RWPE2 (cell line): Measurements from ENCODE around the gene CENPF.
A peak's percentile ranks its signal among the peaks of the same experiment; 100 is the strongest.

ENCODE experiments used
- ATAC-seq: fragments of 200-7000 bp; cut with Tn5 transposase; 3 replicates; pipeline ENCODE4 v1.9.1; 2021; ENCODE audit warnings: low read depth
- DNase-seq: peaks from one replicate; pipeline ENCODE4 v3.0.0-alpha.2; 2020; ENCODE audit warnings: low spot score
- H3K27ac ChIP-seq: fragments of 450-650 bp; 2 replicates; pipeline ENCODE4 v1.5.1; 2017; ENCODE audit warnings: mild to moderate bottlenecking; ENCODE audit not compliant: poor library complexity, severe bottlenecking
- H3K27me3 ChIP-seq: fragments of 250-450 bp; sonication (Bioruptor Pico); 2 replicates; pipeline ENCODE4 v1.5.1; 2021; ENCODE audit warnings: mild to moderate bottlenecking, moderate library complexity; ENCODE audit not compliant: insufficient read depth, poor library complexity, severe bottlenecking
- H3K36me3 ChIP-seq: fragments of 250-450 bp; sonication (Bioruptor Pico); 2 replicates; pipeline ENCODE4 v1.5.1; 2020; ENCODE audit warnings: low read depth, mild to moderate bottlenecking, moderate library complexity
- H3K4me1 ChIP-seq: fragments of 250-450 bp; sonication (Bioruptor Pico); 2 replicates; pipeline ENCODE4 v1.5.1; 2021; ENCODE audit warnings: mild to moderate bottlenecking, moderate library complexity; ENCODE audit not compliant: insufficient read depth, poor library complexity, severe bottlenecking
- H3K4me3 ChIP-seq: fragments of 250-450 bp; sonication (Bioruptor Pico); 2 replicates; pipeline ENCODE4 v1.5.1; 2021; ENCODE audit warnings: mild to moderate bottlenecking, moderate library complexity; ENCODE audit not compliant: severe bottlenecking
- H3K9me3 ChIP-seq: fragments of 250-450 bp; sonication (Bioruptor Pico); 2 replicates; pipeline ENCODE4 v1.5.1; 2021; ENCODE audit warnings: mild to moderate bottlenecking, moderate library complexity; ENCODE audit not compliant: severe bottlenecking
- CTCF ChIP-seq: fragments of 450-650 bp; IDR thresholded peaks from one replicate; pipeline ENCODE4 v1.5.1; 2017; ENCODE audit warnings: mild to moderate bottlenecking, moderate library complexity; ENCODE audit not compliant: poor library complexity, severe bottlenecking

The CENPF gene

GRCh38 chr1:214658175-214658574, 55.2 kb downstream of the CENPF start:
- no peaks in the 10 kb centered on the region for H3K9me3 ChIP-seq
- H3K27ac ChIP-seq: no peak overlapping the region
- no peaks in the 10 kb centered on the region for H3K27me3 ChIP-seq
- DNase-seq (no peak), ATAC-seq (no peak)
- TF ChIP-seq CTCF: no peak
- H3K36me3 ChIP-seq: peaks cover 55% of the 10 kb centered on the region
- no peaks in the 10 kb centered on the region for H3K4me1 ChIP-seq
- no peak overlapping the region for H3K4me3 ChIP-seq

- H3K4me3 ChIP-seq: no peak overlapping the region
- peaks cover 57% of the 10 kb centered on the region for H3K36me3 ChIP-seq
- no peaks in the 10 kb centered on the region for H3K9me3 ChIP-seq
- H3K27me3 ChIP-seq: no peaks in the 10 kb centered on the region
- ATAC-seq (no peak), DNase-seq (no peak)
- H3K27ac ChIP-seq: no peak overlapping the region
- TF ChIP-seq CTCF: peak; percentile 26
- no peaks in the 10 kb centered on the region for H3K4me1 ChIP-seq
These were observed 55.8 kb downstream of the CENPF start for GRCh38 chr1:214658785-214659184.

GRCh38 chr1:214660190-214660589, 57.2 kb downstream of the CENPF start:
- Histone ChIP-seq H3K36me3 (peaks cover 57% of the 10 kb centered on the region), H3K27ac (no peak overlapping the region), H3K4me1 (no peaks in the 10 kb centered on the region), H3K9me3 (no peaks in the 10 kb centered on the region), H3K27me3 (no peaks in the 10 kb centered on the region), H3K4me3 (no peak overlapping the region)
- ATAC-seq (no peak), DNase-seq (no peak)
- TF ChIP-seq CTCF: no peak

- ATAC-seq (no peak), DNase-seq (no peak)
- Histone ChIP-seq H3K4me3 (no peak overlapping the region), H3K36me3 (peaks cover 53% of the 10 kb centered on the region), H3K9me3 (no peaks in the 10 kb centered on the region), H3K27ac (no peak overlapping the region), H3K27me3 (no peaks in the 10 kb centered on the region), H3K4me1 (no peaks in the 10 kb centered on the region)
- peak; percentile 29 for TF ChIP-seq CTCF
These were observed 57.9 kb downstream of the CENPF start for GRCh38 chr1:214660900-214661299.

- no peak for ATAC-seq
- H3K9me3 ChIP-seq: no peaks in the 10 kb centered on the region
- H3K27ac ChIP-seq: no peak overlapping the region
- H3K4me1 ChIP-seq: no peaks in the 10 kb centered on the region
- H3K4me3 ChIP-seq: no peak overlapping the region
- TF ChIP-seq CTCF: no peak
- no peaks in the 10 kb centered on the region for H3K27me3 ChIP-seq
- no peak for DNase-seq
- H3K36me3 ChIP-seq: peaks cover 54% of the 10 kb centered on the region
These were observed 59.3 kb downstream of the CENPF start for GRCh38 chr1:214662223-214662785.
